GM12892 (cell line): ENCODE results near the gene PTPRR.

Source experiments
- POLR2A ChIP-seq: IDR thresholded peaks from 2 replicates; pipeline ENCODE4 v1.6.1; 2011; ENCODE audit warnings: low read depth, low read length, control low read depth
- POLR2AphosphoS5 ChIP-seq: IDR thresholded peaks from 2 replicates; pipeline ENCODE4 v1.6.1; 2011; ENCODE audit warnings: low read depth, low read length, control low read depth

- TF ChIP-seq POLR2A, result no peak
- TF ChIP-seq POLR2AphosphoS5, result no peak
These were observed 91.5 kb downstream of the PTPRR start for GRCh38 chr12:70829070-70829469.
